HG02943 (cell line): ENCODE data around the gene RIPK3.

Source experiments
- ATAC-seq: cut with Tn5 transposase; IDR thresholded peaks from one replicate; pipeline ENCODE4 v1.9.1; 2021; ENCODE audit warnings: mild to moderate bottlenecking, low read depth, moderate library complexity; ENCODE audit not compliant: unreplicated experiment

RIPK3 gene

DNA sequence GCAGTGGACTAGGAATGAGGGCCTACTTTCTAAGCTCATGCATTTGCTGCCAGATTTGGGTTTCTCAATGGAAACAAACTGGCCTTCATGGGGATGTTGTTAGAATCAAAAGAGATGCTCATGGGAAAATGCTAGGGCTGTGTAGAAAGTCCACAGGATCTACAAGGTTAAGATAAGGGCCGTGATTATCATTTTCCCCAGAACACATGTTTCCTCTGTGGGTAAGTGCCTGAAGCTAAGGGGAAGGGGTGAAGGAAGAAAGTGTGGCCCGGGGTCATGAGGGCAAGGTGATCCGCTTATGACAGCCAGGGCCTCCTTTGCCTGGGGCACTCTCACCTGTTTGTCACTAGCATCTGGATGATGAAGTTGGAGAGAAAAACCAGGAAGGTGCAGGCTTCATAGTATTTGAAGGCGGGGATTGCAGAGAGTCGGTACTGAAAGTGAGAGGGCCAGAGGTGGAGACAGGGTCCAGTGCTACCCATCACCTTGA lies 14.7 kb downstream of the RIPK3 start:
- no peak for ATAC-seq

DNA sequence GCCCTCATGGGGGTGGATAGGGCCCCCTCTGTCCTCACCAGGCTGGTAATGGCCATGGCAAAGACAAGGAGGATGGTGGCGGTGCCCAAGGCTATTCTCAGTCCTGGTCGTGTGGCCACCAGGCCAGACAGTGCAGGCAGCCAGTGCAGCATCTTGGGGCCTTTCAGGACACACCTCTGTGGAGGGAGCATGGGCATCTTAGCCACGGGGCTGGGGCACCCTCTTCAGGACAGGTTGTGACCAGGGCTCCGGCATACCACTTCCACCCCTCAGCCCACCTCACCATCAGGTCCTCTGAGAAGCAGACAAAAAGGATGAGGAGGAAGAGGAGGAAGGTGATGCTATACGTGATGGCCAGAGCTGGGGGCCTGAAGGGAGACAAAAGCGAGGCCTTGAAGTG lies 15.8 kb downstream of the RIPK3 start:
- ATAC-seq = no peak

DNA sequence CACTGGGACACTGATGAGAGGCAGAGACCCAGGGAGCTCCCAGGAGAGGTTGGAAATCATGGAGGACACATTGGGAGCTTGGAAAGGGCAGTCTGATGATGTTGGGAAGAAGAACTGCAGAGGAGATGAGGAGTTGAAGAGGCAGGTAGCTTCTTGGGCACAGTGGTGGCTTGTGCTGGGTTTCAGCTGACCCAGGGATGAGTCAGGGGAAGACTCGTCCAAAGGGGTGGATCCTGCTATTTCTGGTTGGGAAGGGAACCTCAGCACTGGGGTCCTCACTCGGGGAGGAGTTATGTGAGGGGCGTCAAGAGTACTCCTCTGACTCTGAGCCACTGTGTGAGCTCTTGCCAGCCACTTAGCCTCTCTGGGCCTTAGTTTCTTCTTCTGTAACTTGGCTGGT lies 16.4 kb downstream of the RIPK3 start:
- no peak for ATAC-seq

DNA sequence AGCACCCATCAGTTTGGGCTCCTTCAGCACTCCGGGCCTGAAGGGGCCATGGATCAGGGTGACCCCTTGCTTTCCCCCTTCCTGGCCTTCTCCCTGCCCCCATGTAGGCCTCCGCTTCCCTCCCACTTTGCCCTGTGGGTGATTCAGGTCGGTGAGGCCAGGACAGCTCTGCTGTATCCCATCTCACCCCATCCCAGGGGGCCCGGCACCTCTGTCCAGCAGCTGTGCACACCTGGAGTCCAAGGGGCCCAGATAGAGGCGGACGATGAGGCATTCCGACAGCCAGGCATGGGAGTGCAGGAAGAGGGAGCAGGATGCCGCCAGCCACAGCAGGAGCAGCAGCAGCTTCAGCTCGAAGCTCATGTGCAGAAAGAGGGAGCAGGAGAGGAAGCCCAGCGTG lies 17.1 kb downstream of the RIPK3 start:
- ATAC-seq = no peak

DNA sequence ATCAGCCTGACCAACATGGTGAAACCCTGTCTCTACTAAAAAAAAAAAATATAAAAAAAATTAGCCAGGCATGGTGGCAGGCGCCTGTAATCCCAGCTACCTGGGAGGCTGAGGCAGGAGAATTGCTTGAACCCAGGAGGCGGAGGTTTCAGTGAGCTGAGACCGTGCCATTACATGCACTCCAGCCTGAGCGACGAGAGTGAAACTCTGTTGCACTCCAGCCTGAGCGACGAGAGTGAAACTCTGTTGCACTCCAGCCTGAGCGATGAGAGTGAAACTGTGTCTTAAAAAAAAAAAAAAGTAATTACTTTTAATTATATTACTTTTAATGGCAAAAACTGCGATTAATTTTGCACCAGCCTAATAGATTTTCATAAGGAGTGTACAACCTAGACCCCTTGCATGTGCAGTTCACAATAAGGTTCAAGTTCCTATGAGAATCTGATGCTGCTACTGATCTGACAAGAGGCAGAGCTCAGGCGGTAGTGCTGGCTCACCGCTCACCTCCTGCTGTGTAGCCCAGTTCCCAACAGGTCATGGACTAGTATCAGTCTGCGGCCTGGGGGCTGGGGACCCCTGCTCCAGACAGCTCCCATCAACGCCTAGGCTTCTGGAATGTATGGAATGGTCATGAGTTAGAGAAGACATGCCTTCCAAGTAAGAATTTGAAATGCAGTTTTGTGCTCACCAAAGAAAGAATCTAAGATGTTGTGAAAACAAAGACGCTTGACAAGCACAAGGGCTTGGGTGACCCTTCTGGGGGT lies 18.4 kb downstream of the RIPK3 start:
- no peak for ATAC-seq

DNA sequence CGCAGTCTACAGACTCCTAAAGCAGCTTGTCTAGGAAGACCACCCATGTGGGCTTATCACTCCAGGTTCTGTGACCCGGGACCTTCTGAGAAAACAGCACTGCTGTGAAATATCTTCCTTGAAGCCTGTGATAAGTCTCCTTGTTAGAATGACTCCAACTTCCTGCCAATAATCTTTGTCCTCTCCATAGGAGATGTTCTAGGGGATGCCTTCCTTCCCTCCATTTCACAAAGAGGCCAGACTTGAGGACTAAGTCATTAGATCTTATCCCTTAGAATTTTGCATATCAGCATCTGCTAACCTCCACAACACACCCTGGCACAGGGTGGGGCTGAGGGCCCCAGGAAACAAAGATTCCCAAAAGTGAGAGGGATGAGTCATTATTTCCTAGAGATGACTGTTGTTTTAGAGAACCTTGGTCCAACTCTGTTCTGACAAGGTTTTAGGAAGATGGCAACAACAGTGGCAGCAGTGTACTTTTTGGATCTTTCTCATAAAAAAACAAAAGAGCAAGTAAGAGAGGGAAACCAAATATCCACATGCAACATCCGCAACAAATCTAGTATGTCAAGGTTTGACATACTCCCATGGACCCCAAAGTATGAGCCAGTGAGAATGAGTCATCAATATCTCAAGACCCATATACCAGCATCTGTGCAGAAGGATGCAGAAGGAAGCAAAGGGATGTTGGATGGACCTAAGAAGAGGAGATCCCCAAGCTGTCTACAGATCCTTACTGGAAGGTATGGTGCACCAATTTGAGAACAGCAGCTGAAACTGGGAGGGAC lies 22.5 kb downstream of the RIPK3 start:
- ATAC-seq = no peak

DNA sequence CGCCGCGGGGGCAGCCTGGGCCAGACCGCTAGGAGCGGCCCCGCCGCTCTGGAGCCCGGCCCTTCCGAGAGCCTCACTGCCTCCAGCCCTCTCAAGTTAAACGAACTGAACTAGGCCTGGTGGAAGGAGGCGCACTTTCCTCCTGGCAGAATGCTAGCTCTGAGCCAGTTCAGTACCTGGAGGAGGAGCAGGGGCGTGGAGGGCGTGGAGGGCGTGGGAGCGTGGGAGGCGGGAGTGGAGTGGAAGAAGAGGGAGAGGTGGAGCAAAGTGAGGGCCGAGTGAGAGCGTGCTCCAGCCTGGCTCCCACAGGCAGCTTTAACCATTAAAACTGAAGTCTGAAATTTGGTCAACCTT lies 23.2 kb downstream of the RIPK3 start:
- no peak for ATAC-seq

DNA sequence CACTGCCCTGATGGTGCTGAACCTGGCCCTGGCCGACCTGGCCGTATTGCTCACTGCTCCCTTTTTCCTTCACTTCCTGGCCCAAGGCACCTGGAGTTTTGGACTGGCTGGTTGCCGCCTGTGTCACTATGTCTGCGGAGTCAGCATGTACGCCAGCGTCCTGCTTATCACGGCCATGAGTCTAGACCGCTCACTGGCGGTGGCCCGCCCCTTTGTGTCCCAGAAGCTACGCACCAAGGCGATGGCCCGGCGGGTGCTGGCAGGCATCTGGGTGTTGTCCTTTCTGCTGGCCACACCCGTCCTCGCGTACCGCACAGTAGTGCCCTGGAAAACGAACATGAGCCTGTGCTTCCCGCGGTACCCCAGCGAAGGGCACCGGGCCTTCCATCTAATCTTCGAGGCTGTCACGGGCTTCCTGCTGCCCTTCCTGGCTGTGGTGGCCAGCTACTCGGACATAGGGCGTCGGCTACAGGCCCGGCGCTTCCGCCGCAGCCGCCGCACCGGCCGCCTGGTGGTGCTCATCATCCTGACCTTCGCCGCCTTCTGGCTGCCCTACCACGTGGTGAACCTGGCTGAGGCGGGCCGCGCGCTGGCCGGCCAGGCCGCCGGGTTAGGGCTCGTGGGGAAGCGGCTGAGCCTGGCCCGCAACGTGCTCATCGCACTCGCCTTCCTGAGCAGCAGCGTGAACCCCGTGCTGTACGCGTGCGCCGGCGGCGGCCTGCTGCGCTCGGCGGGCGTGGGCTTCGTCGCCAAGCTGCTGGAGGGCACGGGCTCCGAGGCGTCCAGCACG lies 23.8 kb downstream of the RIPK3 start:
- ATAC-seq = no peak

DNA sequence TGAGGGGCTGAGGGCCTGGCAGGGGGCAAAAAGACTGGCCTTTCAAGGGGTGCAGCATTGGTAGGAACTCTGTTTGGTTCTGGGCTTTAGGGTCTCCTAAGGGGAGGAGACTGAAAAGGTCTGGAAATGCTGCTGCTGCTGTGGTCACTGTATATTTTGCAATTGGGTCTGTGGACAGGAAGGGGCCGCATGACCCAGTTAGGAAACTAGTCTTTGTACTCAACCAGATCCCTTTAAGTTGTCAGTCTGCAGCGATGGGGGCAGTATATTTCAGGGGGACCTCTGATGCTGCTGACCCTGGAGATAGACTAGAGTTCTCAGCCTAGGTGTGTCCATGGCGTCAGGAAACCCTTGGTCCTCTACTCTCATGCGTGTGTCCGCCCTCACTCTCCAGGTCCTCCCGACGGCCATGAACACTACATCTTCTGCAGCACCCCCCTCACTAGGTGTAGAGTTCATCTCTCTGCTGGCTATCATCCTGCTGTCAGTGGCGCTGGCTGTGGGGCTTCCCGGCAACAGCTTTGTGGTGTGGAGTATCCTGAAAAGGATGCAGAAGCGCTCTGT lies 24.5 kb downstream of the RIPK3 start:
- no peak for ATAC-seq

DNA sequence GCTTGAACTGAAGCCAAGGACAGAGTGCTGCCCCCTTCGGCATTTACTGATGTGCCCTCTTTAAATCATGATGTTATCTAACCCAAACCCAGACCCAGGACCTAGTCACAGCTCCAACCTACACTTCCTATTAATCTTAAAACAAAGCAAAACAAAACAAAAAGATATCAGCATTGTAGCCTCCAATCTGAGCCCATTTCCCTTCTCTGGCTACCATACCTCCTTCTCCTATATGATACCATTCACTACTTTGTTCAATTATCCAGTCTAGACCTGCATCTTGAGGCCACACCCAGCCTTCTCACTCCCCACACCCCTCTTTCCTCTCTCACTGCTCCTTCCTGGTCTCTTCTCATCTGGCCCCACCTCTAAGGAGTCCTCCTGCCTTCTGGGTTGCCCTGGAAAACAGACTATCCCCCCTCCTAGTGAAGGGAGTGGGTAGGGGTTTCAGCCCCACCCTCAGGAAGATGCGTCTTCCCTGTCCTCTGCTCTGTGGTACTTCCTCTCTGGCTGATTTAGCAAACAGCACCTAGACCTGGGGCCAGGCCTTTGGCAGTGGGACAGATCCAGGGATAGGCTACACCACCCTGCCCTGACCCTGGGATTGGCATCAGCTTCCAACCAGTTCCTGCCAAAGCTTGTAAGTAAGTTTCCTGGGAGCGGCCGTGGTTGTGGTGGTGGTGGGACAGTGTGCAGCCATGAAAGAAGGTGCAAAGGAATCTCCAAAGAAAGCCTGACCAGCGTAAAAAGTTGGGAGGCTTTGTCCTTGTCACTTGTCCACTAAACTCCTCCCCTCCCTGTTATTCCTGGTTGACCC lies 25.2 kb downstream of the RIPK3 start:
- no peak for ATAC-seq

DNA sequence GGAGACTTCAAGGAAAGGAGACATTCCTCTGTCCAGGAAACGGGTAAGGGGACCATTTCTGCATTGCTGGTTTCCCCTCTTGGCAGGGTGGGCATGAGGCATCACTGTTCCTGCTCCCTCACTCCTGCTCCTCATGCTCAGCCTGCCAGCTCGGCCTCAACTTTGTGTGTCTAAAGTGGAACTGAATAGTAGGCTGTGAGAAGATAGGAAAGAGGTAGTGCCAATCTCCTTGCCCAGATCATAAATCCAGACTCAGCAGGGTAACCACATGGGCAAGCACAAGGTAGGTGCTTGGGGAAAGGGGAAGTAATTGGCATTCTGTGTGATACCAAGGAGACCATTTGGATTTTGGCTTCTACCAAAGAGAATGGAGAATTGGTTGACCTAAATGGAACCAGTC lies 25.9 kb downstream of the RIPK3 start:
- no peak for ATAC-seq

DNA sequence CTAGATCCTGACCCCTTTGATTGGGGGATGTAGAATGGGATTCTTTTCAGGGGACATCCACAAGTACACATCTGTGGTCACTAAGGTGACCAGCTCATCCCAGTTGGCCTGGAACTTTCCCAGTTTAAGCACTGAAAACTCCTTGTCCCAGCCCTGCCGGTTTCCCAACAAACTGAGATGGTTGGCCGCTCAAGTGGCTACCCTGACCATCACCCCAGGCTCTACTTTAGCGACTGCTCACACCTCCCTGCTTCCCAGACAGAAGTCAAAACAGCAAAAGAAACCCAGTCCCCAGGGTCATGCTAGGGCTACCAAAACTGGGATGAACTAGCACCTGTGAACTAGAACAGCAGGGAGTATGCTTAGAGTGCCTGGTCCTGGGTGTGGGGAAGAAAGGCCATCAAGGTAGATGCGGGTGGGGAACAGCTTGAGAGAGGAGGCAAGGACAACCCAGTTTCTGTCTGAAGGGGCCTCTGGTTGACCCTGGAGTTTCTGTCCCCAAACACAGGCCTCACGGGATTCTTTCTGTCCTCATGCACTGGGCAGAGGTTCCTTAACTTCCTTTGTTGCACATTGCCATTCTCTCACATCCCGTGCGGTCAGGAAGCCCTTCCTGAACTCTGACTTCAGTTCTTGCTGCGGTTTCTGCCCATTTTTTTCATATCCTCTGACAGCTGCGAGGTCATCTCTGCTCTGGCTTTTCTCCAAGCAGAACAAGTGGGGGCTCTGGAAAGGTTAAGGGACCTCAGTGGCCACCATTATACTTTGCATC lies 26.9 kb downstream of the RIPK3 start:
- ATAC-seq = no peak

DNA sequence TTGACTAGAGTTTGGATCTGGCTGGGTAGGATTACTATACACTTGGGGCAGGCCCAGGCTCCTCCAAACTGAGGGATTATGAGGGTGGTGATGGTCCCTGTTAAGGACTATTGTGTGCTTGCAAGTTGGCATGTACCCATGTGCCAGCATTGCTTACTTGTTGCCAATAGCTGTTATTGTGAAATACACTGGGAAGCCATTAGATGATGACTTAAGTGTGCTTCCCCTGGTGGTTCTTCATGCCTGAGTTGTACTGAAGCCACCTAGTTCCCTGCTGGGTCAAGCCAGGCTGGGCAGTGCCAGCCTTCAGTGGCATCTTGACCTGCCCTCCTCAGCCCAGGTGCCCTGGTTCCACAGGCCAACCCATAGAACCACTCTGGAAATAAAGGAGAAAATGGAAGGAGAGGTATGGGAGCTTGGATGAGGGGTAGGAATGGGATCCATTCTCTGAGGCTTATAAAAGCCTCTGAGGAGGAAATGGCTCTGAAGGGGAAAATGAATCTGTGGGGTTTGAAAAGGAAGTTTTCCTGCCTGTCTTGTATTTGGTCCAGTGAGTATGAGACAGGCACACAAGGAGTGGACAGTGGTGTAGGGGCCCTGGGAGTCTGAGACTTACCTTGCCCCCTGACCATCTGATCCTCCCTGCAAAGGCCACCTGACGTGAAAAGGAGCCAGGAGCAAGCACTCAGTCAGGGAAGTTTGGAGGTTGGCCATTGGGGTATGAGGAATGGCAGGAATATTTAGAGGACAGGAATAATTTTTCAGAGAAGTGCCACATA lies 27.8 kb downstream of the RIPK3 start:
- ATAC-seq = no peak

DNA sequence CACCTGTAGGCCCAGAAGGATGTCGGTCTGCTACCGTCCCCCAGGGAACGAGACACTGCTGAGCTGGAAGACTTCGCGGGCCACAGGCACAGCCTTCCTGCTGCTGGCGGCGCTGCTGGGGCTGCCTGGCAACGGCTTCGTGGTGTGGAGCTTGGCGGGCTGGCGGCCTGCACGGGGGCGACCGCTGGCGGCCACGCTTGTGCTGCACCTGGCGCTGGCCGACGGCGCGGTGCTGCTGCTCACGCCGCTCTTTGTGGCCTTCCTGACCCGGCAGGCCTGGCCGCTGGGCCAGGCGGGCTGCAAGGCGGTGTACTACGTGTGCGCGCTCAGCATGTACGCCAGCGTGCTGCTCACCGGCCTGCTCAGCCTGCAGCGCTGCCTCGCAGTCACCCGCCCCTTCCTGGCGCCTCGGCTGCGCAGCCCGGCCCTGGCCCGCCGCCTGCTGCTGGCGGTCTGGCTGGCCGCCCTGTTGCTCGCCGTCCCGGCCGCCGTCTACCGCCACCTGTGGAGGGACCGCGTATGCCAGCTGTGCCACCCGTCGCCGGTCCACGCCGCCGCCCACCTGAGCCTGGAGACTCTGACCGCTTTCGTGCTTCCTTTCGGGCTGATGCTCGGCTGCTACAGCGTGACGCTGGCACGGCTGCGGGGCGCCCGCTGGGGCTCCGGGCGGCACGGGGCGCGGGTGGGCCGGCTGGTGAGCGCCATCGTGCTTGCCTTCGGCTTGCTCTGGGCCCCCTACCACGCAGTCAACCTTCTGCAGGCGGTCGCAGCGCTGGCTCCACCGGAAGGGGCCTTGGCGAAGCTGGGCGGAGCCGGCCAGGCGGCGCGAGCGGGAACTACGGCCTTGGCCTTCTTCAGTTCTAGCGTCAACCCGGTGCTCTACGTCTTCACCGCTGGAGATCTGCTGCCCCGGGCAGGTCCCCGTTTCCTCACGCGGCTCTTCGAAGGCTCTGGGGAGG lies 28.9 kb downstream of the RIPK3 start, which contains the start of gene LTB4R:
LTB4R (plus strand) TSS at position 857 of the 959 bp plus-strand sequence. CDS start 4,150 bp downstream, outside the sequence.
- ATAC-seq = peak; percentile 60

DNA sequence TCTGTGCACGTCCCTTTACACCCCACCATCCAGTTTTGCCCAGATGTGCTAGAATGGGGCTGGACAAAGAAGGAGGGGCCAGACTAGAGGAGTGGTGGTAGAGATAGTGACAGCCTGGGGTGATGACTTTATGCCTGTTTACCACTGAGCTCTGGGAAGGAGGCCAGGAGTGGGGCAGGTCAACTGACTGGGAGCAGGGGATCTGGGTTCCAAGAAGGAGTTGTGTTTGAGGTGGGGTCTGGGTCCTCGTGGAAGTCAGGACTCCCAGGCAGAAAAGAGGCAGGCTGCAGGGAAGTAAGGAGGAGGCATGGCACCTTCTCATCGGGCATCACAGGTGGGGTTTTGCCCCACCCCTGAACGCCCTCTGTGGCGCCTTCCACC lies 29.5 kb downstream of the RIPK3 start:
- no peak for ATAC-seq

DNA sequence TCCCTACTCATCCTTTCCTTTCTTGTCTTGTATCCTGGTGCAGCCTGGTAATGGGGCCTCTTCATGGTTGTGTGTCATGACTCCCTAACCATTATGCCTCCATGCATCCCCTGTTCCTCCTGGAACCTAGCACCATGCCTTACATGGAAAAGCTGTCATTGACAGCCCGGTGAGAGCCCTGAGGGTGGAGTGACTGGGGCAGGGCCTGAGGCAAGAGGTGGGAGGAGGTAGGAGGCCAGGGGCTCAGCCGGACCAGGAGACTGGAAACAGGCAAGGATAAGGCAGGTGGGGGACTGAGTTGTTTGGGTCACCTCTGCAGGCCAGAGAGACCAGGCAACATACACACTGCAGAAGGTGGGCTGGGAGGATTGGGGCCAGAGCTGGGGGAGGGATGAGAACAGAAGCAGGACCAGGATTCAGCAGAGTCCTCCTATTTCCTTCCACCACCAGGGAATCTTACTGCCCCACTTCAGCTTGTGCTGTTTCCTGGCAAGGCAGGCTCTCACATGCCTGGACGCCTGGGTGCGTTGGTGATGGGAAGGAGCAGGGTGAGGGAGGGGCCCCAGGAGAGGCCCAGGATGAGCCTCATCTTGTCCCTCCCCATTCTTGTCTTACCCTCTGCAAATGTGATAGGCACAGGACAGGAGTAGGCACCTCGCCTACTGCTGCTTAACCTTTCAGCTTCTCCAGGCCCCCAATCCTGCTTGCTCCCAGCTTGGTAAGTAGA lies 30.1 kb downstream of the RIPK3 start, which contains the start of gene LTB4R2:
LTB4R2 (plus strand) TSS at position 603 of the 727 bp plus-strand sequence. CDS start 525 bp downstream, outside the sequence.
- ATAC-seq = no peak
